HG02885 (cell line): ENCODE measurements around the gene NLRP2B.
"Not testable (repeated sequence)": the region's sequence is repeated elsewhere in the genome, so short reads cannot be mapped to it uniquely, and the experiment has no call there.

Experiments
- ATAC-seq: cut with Tn5 transposase; IDR thresholded peaks from one replicate; pipeline ENCODE4 v1.9.1; 2021; ENCODE audit warnings: mild to moderate bottlenecking; ENCODE audit not compliant: unreplicated experiment, poor library complexity

NLRP2B gene

GRCh38 chrX:57680160-57680559 lies at the start of gene NLRP2B:
Gene NLRP2B, minus strand, starts transcription at chrX:57680260.
- no peak for ATAC-seq

- ATAC-seq: not testable (repeated sequence)
These were observed 45.9 kb upstream of the NLRP2B start for GRCh38 chrX:57725995-57726394.

- no peak for ATAC-seq
These were observed 1.3 kb upstream of the NLRP2B start for GRCh38 chrX:57681341-57681740.

GRCh38 chrX:57678686-57679428 lies 1.2 kb downstream of the NLRP2B start:
- ATAC-seq: no peak

- no peak for ATAC-seq
These were observed 2.8 kb downstream of the NLRP2B start for GRCh38 chrX:57677132-57677858.

- ATAC-seq: no peak
These were observed 4.7 kb downstream of the NLRP2B start for GRCh38 chrX:57675320-57675719.

- ATAC-seq: no peak
These were observed 5.2 kb downstream of the NLRP2B start for GRCh38 chrX:57674861-57675260.

- no peak for ATAC-seq
These were observed 10.1 kb downstream of the NLRP2B start for GRCh38 chrX:57669961-57670360.

- ATAC-seq: no peak
These were observed 13.1 kb downstream of the NLRP2B start for GRCh38 chrX:57667010-57667409.

- no peak for ATAC-seq
These were observed 25.0 kb downstream of the NLRP2B start for GRCh38 chrX:57655065-57655464.

- ATAC-seq: no peak
These were observed 27.4 kb downstream of the NLRP2B start for GRCh38 chrX:57652705-57653104.

- ATAC-seq: no peak
These were observed 28.7 kb downstream of the NLRP2B start for GRCh38 chrX:57651169-57651919.

- ATAC-seq: no peak
These were observed 33.0 kb downstream of the NLRP2B start for GRCh38 chrX:57647020-57647419.

- ATAC-seq: no peak
These were observed 36.4 kb downstream of the NLRP2B start for GRCh38 chrX:57643698-57644097.

GRCh38 chrX:57641338-57641737 lies 38.7 kb downstream of the NLRP2B start:
- no peak for ATAC-seq

- no peak for ATAC-seq
These were observed 39.4 kb downstream of the NLRP2B start for GRCh38 chrX:57640674-57641016.

GRCh38 chrX:57629438-57629837 lies 50.6 kb downstream of the NLRP2B start:
- not testable (repeated sequence) for ATAC-seq
